HEK293T (cell line): ENCODE data around the gene POMT1.
A peak's percentile ranks its signal among the peaks of the same experiment; 100 is the strongest.
"Not testable (repeated sequence)": the region's sequence is repeated elsewhere in the genome, so short reads cannot be mapped to it uniquely, and the experiment has no call there.

Source experiments
- CTCF ChIA-PET: fragments of 350-600 bp; formaldehyde crosslinking; extraction: SDS; loops from one replicate; lab custom pipeline; 2021; ENCODE audit warnings: antibody characterized with exemption, inconsistent platforms; lab: Yijun Ruan, JAX
- POLR2A ChIA-PET: fragments of 350-600 bp; formaldehyde crosslinking; extraction: SDS; loops from one replicate; lab custom pipeline; 2020; ENCODE audit warnings: antibody characterized with exemption, inconsistent platforms; lab: Yijun Ruan, JAX
- DNase-seq: peaks from one replicate; pipeline ENCODE4 v3.0.0; 2012; ENCODE audit warnings: mixed read lengths; ENCODE audit errors: extremely low spot score
- ARNT ChIP-seq: fragments of 450-650 bp; IDR thresholded peaks from 2 replicates; pipeline ENCODE4 v1.6.1; 2017; ENCODE audit warnings: mild to moderate bottlenecking
- BHLHE40 ChIP-seq: fragments of 450-650 bp; IDR thresholded peaks from 2 replicates; pipeline ENCODE4 v1.6.1; 2016; ENCODE audit warnings: mild to moderate bottlenecking, moderate library complexity, borderline replicate concordance
- CTBP1 ChIP-seq: fragments of 450-650 bp; IDR thresholded peaks from 2 replicates; pipeline ENCODE4 v1.6.1; 2016; ENCODE audit warnings: borderline replicate concordance
- ELF4 ChIP-seq: fragments of 450-650 bp; IDR thresholded peaks from 2 replicates; pipeline ENCODE4 v1.6.1; 2017; ENCODE audit warnings: antibody characterized with exemption
- FOXA1 ChIP-seq: fragments of 450-650 bp; IDR thresholded peaks from 2 replicates; pipeline ENCODE4 v1.6.1; 2016; ENCODE audit warnings: mild to moderate bottlenecking
- FOXK2 ChIP-seq: fragments of 450-650 bp; IDR thresholded peaks from 2 replicates; pipeline ENCODE4 v1.6.1; 2016; ENCODE audit warnings: mild to moderate bottlenecking
- FOXM1 ChIP-seq: fragments of 450-650 bp; IDR thresholded peaks from 2 replicates; pipeline ENCODE4 v1.6.1; 2017; ENCODE audit warnings: mild to moderate bottlenecking, borderline replicate concordance
- HDGF ChIP-seq: fragments of 450-650 bp; IDR thresholded peaks from 2 replicates; pipeline ENCODE4 v1.6.1; 2017; ENCODE audit warnings: antibody characterized with exemption, borderline replicate concordance
- L3MBTL2 ChIP-seq: fragments of 450-650 bp; conservative IDR thresholded peaks from 2 replicates; pipeline ENCODE4 v1.6.1; 2016; ENCODE audit warnings: mild to moderate bottlenecking
- LEF1 ChIP-seq: fragments of 450-650 bp; IDR thresholded peaks from 2 replicates; pipeline ENCODE4 v1.6.1; 2017; ENCODE audit warnings: mild to moderate bottlenecking, borderline replicate concordance
- NFRKB ChIP-seq: fragments of 450-650 bp; IDR thresholded peaks from 2 replicates; pipeline ENCODE4 v1.6.1; 2016; ENCODE audit warnings: mild to moderate bottlenecking, moderate library complexity
- PKNOX1 ChIP-seq: fragments of 450-650 bp; IDR thresholded peaks from 2 replicates; pipeline ENCODE4 v1.6.1; 2016
- SP1 ChIP-seq: fragments of 450-650 bp; IDR thresholded peaks from 2 replicates; pipeline ENCODE4 v1.6.1; 2017
- SUZ12 ChIP-seq: fragments of 450-650 bp; IDR thresholded peaks from 2 replicates; pipeline ENCODE4 v1.6.1; 2016; ENCODE audit warnings: mild to moderate bottlenecking
- TARDBP ChIP-seq: fragments of 450-650 bp; IDR thresholded peaks from 2 replicates; pipeline ENCODE4 v1.6.1; 2016
- ZNF384 ChIP-seq: fragments of 450-650 bp; IDR thresholded peaks from 2 replicates; pipeline ENCODE4 v1.6.1; 2016

Gene POMT1

GRCh38 chr9:131546336-131547084, 43.8 kb downstream of the POMT1 start:
- DNase-seq, result peak; percentile 57
- no peak for TF ChIP-seq ELF4
- TF ChIP-seq SP1, result no peak
- no peak for TF ChIP-seq PKNOX1
- TF ChIP-seq ZNF384, result no peak
- TF ChIP-seq FOXK2, result no peak
- TF ChIP-seq BHLHE40, result no peak
- TF ChIP-seq LEF1, result no peak
- no peak for TF ChIP-seq HDGF
- CTCF ChIA-PET, result interaction anchor here (0.5 to 0.7 kb wide), 3 partner anchors 38 to 850 kb away, joined by 3 read pairs; no protein-coding TSS in a partner anchor
- POLR2A ChIA-PET, result interaction anchor here (1.0 to 1.2 kb wide), 4 partner anchors 15 to 198 kb away, joined by 3 to 8 read pairs (median 6); no protein-coding TSS in a partner anchor

- CTCF ChIA-PET, DNase-seq, POLR2A ChIA-PET: not testable (repeated sequence)
These were observed 46.5 kb downstream of the POMT1 start for GRCh38 chr9:131549186-131549585.

GRCh38 chr9:131550465-131550864, 47.7 kb downstream of the POMT1 start:
- CTCF ChIA-PET, POLR2A ChIA-PET, DNase-seq: not testable (repeated sequence)

GRCh38 chr9:131552030-131552429, 49.3 kb downstream of the POMT1 start:
- TF ChIP-seq FOXA1, result no peak
- no peak for TF ChIP-seq FOXM1
- TF ChIP-seq TARDBP, result no peak
- TF ChIP-seq NFRKB, result no peak
- TF ChIP-seq CTBP1, result no peak
- TF ChIP-seq ZNF384, result no peak
- DNase-seq, result no peak
- CTCF ChIA-PET, result no interaction called here
- POLR2A ChIA-PET, result no interaction called here

GRCh38 chr9:131554087-131554842, 51.5 kb downstream of the POMT1 start:
- TF ChIP-seq L3MBTL2 (no peak), HDGF (no peak), ZNF384 (no peak), LEF1 (no peak), ELF4 (no peak), SUZ12 (no peak), PKNOX1 (no peak), NFRKB (no peak), CTBP1 (no peak), FOXA1 (no peak), BHLHE40 (no peak), ARNT (no peak), SP1 (no peak)
- CTCF ChIA-PET, result no interaction called here
- no peak for DNase-seq
- POLR2A ChIA-PET, result no interaction called here

GRCh38 chr9:131554843-131555351, 52.2 kb downstream of the POMT1 start:
- ChIA-PET CTCF (no interaction called here), POLR2A (no interaction called here)
- TF ChIP-seq CTBP1, result no peak
- no peak for TF ChIP-seq NFRKB
- no peak for TF ChIP-seq ARNT
- TF ChIP-seq LEF1, result no peak
- no peak for TF ChIP-seq ELF4
- TF ChIP-seq SP1, result no peak
- no peak for TF ChIP-seq TARDBP
- no peak for TF ChIP-seq HDGF
- TF ChIP-seq FOXM1, result no peak
- TF ChIP-seq BHLHE40, result no peak
- TF ChIP-seq ZNF384, result no peak
- no peak for TF ChIP-seq L3MBTL2
- no peak for TF ChIP-seq PKNOX1
- no peak for TF ChIP-seq FOXK2
- TF ChIP-seq FOXA1, result no peak
- no peak for DNase-seq
